HG03039 (cell line): ENCODE results near the gene KIAA0586.
"Not testable (repeated sequence)": the region's sequence is repeated elsewhere in the genome, so short reads cannot be mapped to it uniquely, and the experiment has no call there.

Source experiments
- ATAC-seq: cut with Tn5 transposase; IDR thresholded peaks from one replicate; pipeline ENCODE4 v1.9.1; 2021; ENCODE audit warnings: mild to moderate bottlenecking, moderate library complexity; ENCODE audit not compliant: unreplicated experiment

The KIAA0586 gene

GRCh38 chr14:58463147-58463546, 35.6 kb downstream of the KIAA0586 start:
- no peak for ATAC-seq

- no peak for ATAC-seq
Observed at GRCh38 chr14:58464652-58465051, 37.1 kb downstream of the KIAA0586 start.

- no peak for ATAC-seq
Observed at GRCh38 chr14:58465421-58465820, 37.9 kb downstream of the KIAA0586 start.

- no peak for ATAC-seq
Observed at GRCh38 chr14:58466459-58466858, 38.9 kb downstream of the KIAA0586 start.

- ATAC-seq = no peak
Observed at GRCh38 chr14:58467575-58467974, 40.1 kb downstream of the KIAA0586 start.

- no peak for ATAC-seq
Observed at GRCh38 chr14:58469309-58469708, 41.8 kb downstream of the KIAA0586 start.

- no peak for ATAC-seq
Observed at GRCh38 chr14:58476320-58476719, 48.8 kb downstream of the KIAA0586 start.

- no peak for ATAC-seq
Observed at GRCh38 chr14:58477653-58478052, 50.1 kb downstream of the KIAA0586 start.

- not testable (repeated sequence) for ATAC-seq
Observed at GRCh38 chr14:58478329-58478728, 50.8 kb downstream of the KIAA0586 start.

GRCh38 chr14:58479975-58480374, 52.5 kb downstream of the KIAA0586 start:
- no peak for ATAC-seq

- no peak for ATAC-seq
Observed at GRCh38 chr14:58484176-58484575, 56.7 kb downstream of the KIAA0586 start.

- no peak for ATAC-seq
Observed at GRCh38 chr14:58488550-58488949, 61.0 kb downstream of the KIAA0586 start.

- ATAC-seq = no peak
Observed at GRCh38 chr14:58491593-58491992, 64.1 kb downstream of the KIAA0586 start.

- no peak for ATAC-seq
Observed at GRCh38 chr14:58492044-58492443, 64.5 kb downstream of the KIAA0586 start.

GRCh38 chr14:58501214-58501816, 73.8 kb downstream of the KIAA0586 start:
- no peak for ATAC-seq

- ATAC-seq = no peak
Observed at GRCh38 chr14:58513272-58513671, 85.8 kb downstream of the KIAA0586 start.

GRCh38 chr14:58517592-58517991, 90.1 kb downstream of the KIAA0586 start:
- no peak for ATAC-seq

- ATAC-seq = not testable (repeated sequence)
Observed at GRCh38 chr14:58525691-58526090, 98.2 kb downstream of the KIAA0586 start.

- no peak for ATAC-seq
Observed at GRCh38 chr14:58533446-58533845, 105.9 kb downstream of the KIAA0586 start.

GRCh38 chr14:58535044-58535443, 107.5 kb downstream of the KIAA0586 start:
- ATAC-seq = no peak

- no peak for ATAC-seq
Observed at GRCh38 chr14:58537004-58537403, 109.5 kb downstream of the KIAA0586 start.

- ATAC-seq = no peak
Observed at GRCh38 chr14:58540749-58541632, 113.5 kb downstream of the KIAA0586 start.
